Measurements from ENCODE around the gene METAP1D.
"Not testable (repeated sequence)": the region's sequence is repeated elsewhere in the genome, so short reads cannot be mapped to it uniquely, and the experiment has no call there.

METAP1D gene

DNA sequence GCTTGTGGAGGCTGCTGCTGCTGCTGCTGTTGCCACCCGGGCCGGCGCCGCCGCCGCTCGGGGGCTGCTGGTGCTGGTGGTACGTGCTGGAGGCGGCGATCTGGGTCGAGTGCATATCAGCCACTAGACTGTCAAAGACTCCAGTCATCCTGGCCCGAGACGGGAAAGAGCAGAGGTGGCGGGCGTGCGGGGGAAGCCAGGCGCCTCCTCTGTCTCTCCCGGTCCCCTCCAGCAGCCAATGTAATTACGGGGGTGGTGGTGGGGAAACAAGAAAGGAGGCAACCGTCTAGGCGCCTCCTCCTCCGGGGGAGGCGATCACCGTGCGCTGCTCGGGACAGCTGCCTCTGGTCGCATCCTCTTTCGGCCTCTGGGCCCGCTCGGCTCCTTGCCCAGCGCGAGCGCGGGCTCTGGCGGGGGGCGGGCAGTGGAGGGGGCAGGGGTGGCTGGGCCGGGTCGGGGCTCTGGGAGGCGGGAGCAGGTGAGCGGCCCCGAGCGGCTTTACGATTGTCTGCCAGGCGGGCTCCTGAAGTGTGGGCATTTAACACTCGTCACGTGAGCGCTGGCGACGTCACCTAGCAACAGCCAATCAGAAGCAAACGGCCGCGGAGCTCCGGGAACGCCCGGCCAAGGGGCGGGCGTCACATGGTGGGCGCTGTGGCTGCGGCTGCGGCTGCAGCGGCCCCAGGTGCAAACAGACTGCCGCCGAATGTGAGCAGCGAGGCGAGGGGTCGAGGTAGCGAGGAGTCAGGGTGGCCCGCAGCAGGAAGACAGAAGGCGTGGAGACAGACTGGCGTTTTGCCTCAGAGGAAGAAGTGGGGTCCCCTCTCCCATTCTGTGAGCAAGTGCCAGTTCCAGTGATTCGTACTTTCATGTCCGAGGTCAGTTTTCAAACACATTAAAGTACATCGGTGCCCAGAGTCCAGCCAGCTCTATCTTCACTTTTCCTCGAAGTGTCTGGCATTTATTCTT is 102.9 kb downstream of the METAP1D start, which contains the start of gene DLX2:
Gene DLX2, minus strand, starts transcription at position 510 of the 969 bp plus-strand sequence. Its CDS starts 362 bp downstream, at position 148.
- peak; percentile 58 to 73 for DNase-seq (ENCODE audit: low read depth in 2 of 2)

DNA sequence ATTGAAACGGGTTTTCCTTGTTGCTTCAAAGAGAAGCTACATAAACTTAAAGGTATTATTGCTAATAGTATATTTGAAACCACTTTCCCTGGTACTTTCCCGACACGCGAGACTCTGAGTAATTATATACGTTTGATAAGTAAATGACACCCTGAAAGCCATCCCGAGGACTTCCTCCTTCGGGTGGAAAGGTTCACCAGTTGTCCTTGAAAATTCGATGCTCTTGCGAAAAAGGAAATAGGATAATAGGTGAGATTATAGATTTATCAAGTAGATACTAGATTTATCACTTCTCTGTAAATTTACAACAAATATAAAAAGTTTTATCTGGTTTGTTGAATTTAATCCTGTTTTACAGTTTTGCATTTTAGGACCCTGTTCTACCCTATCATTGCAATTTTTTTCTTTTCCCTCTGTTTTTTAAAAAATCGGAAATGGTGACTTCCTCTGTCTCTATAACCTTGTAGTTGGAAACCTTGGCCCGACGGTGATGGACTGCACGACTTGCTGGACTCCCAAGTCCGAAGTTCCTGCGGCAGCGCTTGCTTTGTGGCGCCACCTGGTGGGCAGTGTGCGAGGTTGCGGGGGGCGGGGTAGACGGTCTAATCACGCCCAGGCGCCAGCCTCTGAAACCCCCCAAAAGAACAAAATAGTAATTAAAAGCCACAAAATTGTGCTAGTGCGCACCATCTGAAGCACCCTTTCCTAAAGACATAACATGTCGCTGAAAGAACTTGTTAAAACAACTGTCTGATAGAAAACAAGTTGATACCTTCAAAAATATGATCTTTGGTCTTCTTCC is 103.9 kb downstream of the METAP1D start:
- DNase-seq (ENCODE audit: low read depth in 2 of 2) = peak; percentile 58 to 62

DNA sequence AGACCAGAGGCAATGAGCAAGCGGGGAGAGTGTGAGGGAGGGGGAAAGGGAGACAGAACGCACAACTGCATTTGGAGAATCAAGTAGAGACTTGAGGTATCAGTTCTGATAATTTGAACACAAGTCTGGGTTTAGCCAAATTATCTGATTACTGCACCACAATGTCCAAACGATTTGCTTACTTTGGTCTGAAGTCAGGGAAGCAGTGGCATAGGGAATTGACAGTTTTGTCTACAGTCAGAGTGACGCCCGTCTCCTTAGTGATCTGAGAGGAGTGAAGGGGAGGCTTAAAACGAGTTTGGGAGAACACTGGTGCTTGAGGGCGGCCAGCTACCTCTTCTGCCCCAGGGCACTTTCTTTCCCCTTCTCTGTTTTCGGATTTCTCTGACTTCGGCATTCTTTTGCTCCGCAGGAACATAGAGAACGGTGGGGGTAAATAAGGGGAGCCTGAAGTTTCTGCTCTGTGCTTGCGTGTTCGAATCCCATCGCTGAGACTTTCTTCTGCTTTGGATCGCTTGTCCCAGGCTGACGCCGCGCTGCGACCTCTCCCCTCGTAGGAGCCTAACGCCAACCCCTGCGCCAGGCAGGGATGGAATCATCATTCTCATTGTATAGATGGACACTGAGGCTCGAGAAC is 105.8 kb downstream of the METAP1D start:
- DNase-seq (ENCODE audit: low read depth in 2 of 2) = no peak

DNA sequence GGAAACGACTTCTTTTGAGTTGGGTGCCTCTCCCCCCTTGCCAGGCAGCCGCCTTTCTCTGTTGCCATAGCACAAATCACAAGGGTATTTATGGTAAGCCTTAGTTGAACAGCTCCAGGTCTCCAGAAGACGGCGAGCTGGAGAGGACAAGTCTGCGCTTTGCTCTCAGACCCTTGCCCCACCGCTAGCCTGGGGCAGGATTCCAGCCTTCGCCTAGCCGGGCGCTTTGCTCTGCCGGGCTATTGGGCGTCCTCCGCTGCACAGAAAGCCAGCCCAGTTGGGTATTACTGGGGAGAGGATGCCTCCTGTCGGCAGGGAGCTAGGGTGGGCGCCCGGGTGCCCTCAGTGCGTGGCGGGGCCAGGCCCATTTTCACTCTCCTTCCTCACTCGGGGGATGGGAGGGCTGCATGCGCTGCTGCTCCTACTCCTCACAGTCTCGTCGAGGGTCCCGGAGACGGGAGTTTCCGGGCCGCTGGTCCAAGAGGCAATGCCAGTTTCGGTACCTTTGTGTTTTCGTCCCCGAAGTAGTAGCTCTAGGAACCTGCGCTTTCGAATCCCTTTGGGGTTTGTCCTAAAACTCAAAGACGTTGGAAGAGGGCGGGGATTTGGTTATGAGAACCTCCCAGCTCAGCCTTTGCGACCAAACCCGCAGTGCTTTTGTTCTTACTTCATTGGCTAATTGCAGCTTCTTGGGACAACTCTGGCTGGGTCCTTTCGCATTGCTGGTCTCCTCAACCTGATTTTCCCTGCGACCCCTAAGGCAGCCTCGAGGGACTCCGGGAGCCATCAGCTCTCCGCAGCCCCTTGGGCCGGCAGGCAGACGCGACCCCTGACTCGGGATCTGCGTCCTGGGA is 106.6 kb downstream of the METAP1D start:
- no peak for DNase-seq (ENCODE audit: low read depth in 2 of 2)

DNA sequence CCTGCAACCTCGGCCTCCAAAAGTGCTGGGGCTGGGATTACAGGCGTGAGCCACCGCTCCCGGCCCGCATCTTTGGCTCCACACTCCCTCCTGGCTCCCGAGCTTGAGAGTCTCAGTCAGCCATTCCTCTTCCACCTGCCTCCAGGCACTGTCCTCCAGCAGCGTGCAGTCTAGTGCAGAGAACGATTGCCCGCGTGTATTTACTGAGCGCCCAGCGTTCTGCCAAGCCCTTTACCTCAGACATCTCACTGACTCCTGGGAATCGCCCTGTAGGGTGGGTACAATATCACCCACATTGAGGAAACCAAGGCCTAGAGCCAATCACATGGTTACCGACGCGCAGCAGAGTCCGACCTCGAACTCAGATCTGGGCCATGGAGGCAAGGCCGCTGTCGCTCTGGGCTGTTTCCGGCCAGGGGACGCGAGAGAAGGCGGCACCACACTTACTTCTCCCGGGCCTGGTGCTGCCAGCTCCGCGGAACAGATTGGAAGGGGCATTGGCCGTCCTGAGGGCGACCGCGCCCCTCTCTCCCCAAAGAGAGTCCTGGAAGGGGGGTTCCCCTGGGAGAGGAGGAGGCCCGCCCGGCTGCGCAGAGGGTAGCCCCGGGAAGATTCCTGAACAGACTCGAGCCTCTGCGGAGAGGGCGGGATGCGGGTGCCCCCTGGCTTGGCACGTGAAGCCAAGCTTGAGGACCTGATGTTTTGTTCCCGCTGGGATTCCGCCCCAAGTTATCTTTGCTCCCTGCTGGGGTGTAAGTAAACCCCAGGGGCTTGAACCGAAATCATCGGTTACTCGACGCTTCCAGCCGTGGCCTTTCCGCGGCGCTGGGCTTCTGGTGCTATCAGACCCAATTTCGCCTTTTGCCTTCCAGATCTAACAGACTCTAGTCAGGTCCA is 108.2 kb downstream of the METAP1D start:
- DNase-seq (ENCODE audit: low read depth in 2 of 2) = no peak

DNA sequence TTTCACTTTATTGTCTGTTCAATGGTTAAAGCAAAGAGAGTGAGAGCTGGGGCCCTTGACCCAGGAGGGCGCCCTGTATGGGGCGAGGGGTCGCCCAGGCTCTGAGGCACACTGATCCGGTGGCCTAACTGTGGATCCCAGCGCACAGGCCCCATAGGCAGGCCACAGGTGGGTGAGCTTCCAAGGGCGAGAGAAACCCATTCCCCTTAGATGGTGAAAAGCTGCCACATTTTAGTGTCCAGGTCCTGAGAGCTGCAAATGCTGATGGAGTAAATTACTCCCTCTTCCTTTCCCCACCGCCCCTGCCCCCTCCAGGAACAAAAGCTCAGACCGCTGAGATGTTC is 108.8 kb downstream of the METAP1D start:
- DNase-seq (ENCODE audit: low read depth in 2 of 2) = no peak

DNA sequence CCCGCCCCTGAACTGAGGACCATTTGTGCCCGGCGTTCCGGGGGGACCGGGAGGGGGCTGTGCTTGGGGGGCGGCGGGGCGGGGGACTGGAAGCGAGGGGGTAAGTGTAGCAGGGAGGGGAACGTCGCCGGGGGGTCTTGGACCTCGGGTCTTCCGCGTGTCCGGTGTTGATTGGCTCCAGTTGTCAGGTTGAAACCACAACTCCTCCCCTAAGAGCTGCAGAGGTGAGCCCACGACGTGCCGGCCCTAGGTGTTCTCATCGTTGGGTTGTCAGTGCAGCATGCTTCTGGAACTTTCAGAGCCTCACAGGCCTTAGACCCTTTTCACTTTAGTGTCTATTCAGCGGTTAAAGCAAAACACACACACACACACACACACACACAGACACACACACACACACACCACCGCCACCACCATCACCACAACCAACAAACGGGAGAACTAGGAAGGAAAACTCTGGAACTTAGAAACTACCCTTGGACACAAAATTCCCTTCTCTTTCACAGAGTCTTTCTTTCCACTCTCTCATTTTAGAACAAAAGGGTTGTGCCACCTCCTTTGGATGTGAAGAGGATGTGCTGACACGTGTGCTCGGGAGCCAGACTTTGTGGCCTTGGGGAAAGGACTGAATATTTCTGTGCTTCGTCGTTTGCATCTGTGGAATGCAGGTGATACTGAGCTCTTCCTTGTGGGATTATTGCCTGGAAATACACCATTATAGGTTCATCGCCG is 109.7 kb downstream of the METAP1D start:
- DNase-seq (ENCODE audit: low read depth in 2 of 2) = no peak

DNA sequence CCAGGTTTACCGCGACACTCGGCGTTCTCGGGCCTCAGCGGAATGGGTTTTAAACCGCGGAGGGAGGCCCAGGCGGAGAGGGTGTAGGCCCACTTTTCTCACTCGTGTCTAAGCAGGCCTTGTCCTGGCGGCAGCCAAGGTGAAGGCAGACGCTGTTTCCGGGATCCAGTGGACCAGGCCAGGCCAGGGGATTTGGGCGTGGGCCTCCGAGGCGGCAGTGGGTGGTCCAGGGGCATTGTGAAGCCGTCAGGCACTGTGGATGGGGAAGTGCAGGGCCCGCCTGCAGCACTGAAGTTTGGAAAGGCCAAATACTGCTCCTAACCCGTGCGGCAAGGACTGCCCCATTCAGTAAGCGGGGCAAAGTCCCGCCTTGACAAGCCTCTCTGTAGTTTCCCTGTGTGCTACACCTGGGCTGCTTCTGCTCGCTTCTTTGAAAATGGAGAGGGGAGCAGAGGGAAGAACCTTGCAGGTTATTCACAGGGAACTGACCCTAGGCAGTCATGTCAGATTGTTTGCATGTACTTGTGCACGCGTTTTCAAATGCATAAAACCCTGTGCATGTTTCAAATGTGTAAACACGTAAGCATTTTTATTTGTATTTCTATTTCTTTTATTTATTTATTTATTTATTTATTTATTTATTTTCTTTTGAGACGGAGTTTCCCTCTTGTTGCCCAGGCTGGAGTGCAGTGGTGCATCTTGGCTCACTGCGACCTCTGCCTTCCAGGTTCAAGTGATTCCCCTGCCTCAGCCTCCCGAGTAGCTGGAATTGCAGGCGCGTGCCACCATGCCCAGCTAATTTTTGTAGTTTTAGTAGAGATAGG is 110.4 kb downstream of the METAP1D start:
- DNase-seq (ENCODE audit: low read depth in 2 of 2) = no peak

DNA sequence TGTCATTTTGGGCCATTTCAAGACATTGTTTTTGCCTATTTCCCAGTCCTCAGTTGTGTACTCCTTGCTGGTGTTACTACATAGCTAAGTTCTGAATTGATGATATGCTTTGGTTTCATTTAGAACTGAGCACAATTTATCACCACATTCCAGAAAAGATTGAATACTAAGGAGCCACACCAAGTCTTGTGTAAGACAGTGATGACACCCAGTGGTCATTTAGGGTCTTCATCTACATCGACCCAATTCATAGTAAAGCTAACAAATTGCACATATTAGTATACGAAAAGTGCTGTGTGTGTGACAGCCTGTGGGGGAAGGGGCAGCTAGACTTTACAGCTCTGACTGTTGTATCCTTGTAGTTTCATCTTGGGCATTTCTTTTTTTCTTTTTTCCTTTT is 113.9 kb downstream of the METAP1D start:
- DNase-seq (ENCODE audit: low read depth in 2 of 2) = no peak

DNA sequence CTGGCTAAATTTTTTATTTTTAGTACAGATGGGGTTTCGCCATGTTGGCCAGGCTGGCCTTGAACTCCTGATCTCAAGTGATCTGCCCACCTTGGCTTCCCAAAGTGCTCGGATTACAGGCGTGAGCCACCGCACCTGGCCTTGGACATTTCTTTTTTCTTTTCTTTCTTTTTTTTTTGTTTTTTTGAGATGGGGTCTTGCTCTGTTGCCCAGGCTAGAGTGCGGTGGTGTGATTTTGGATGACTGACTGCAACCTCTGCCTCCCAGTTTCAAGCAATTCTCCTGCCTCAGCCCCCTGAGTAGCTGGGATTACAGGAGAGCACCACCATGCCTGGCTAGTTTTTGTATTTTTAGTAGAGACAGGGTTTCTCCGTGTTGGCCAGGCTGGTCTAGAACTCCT is 114.4 kb downstream of the METAP1D start:
- DNase-seq (ENCODE audit: low read depth in 2 of 2) = not testable (repeated sequence)

DNA sequence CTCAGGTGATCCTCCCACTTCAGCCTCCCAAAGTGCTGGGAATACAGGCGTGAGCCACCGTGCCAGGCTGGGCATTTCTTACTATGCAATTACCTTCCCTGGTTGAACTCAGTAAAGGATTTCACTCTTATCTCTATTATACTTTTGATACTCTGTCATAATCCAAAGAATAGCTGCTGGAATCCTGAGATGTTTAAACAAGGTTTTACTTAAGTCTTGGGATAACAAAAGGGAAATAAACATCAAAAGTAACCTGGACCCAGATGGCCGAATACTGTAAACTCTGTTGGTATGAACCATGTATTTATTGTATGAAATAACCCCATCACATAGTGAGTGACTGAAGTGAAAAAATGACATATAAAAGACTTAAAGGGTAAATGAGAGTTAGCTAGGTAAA is 114.8 kb downstream of the METAP1D start:
- no peak for DNase-seq (ENCODE audit: low read depth in 2 of 2)

DNA sequence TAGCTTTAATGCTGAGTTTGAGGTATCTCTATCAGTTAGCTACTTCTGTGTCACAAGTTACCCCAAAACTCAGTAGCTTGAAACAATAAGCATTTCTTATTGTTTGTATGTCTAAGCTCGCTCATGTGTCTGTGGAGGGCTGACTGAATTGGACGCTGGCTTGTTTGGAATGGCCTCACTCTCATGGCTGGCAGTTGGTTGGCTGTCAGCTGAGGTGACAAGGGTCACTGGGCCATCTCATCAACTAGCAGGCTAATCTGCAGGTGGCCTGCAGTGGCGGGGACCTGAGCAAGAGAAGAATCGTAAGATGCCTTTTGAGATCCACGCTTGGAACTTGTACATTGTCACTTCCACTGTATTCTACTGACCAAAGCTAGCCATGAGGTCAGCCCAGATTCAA is 116.4 kb downstream of the METAP1D start:
- no peak for DNase-seq (ENCODE audit: low read depth in 2 of 2)

DNA sequence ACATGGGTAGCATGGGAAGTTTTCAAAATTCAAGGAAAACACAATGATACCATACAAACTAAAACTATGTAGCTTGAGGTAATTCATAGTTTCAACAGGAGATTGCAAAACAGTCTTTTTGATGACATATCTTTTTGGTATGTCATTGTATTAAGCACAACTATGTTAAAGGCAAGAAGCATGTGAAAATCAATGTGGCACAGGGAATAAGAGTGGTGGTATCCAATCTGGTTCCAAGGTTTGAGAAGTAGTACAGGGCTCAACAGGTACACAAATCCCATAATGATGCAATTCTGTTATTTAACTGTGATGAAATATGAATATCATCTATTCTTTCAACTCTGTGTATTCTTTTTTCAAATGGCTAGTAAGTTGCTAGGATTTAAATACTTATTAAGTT is 119.3 kb downstream of the METAP1D start:
- no peak for DNase-seq (ENCODE audit: low read depth in 2 of 2)

DNA sequence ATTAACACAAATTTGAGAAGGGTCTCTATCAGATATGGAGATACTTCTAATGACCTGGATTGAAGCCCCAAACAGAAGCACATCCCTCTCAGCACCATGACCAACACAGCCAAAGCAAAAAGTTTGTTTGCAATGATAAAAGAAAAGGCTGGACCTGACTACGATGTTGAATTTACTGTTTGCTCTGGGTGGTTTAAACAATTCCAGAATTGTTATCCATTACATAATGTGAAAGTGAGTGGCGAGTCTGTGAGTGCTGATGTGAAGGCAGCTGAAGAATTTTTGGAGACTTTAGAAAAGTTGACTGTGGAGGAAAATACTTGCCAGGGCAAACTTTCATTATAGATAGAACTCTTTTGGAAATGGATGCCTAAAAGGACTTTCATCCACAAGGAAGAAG is 120.4 kb downstream of the METAP1D start:
- no peak for DNase-seq (ENCODE audit: low read depth in 2 of 2)

DNA sequence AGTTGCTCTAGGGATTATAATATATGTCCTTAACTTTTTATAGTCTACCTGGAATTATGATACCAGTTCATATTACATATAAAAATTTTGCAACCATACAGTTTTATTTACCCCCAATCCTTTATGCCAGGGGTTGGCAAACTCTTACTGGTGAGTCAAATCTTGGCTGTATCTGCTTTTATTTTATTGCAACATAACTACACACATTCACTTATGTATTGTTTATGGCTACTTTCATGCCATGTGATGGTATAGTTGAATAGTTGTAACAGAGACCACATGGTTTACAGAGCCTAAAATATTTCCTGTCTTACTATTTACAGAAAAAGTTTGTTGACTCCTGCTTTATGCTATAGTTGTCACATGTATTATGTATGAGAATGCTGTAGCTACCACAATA is 128.7 kb downstream of the METAP1D start:
- DNase-seq (ENCODE audit: low read depth in 2 of 2) = no peak

DNA sequence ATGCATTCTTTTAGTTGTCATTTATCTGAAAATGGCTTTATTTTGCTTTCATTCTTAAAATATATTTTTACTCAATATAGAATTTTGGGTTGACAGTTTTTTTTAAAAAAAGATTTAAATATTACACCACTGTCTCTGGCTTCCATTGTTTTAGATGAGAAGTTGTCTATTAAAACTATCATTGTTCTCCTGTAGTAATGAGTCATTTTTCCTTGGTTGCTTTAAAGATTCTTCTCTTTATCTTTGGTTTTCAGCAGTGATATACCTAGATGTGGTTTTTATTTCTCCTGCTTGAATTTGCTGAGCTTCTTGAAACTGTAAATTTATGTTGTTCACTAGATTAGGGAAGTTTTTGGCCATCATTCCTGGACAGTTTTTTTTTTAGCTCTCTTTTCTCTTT is 129.7 kb downstream of the METAP1D start:
- no peak for DNase-seq (ENCODE audit: low read depth in 2 of 2)
